K562 (cell line): ENCODE data around the gene SYCP3. TPM values are rescaled to one million over a fixed set of nuclear protein-coding genes. Genes with fewer than 3 reads are reported as not detected.

ENCODE experiments used
- ATAC-seq: fragments of 200-7000 bp; cut with Tn5 transposase; 3 replicates; pipeline ENCODE4 v1.9.1; 2020; ENCODE audit warnings: moderate library complexity
- BruUV-seq: library from RNA; stranded (reverse); fragments of 400-500 nt; replicated peaks from 2 replicates; lab custom pipeline; 2021; lab: Mats Ljungman, UMichigan
- CTCF ChIA-PET: fragments of 300-600 bp; formaldehyde crosslinking; extraction: SDS; loops from one replicate; lab custom pipeline; 2021; ENCODE audit warnings: low intra/inter-chr PET ratio; lab: Yijun Ruan, JAX
- POLR2A ChIA-PET: fragments of 300-600, 350-650 bp; sonication (Branson Sonifier 250); formaldehyde crosslinking; extraction: SDS; loops from one replicate; lab custom pipeline; 2021; ENCODE audit warnings: antibody characterized with exemption, inconsistent platforms; lab: Yijun Ruan, JAX
- DNase-seq, 4 experiments: peaks; one replicate each; pipeline versions ENCODE4 v3.0.0 to v3.0.0-alpha.2; 2011 to 2018; ENCODE audit warnings: low spot score in 3 of 4, mixed read lengths in 3 of 4; ENCODE audit errors: extremely low read depth in 1 of 4
- FAIRE-seq: peaks from 2 replicates; lab custom pipeline; 2011; peaks lifted over from hg19 to GRCh38; lab: Jason Lieb, UNC
- H2AFZ ChIP-seq: 2 replicates; pipeline ENCODE4 v1.6.0; 2011; ENCODE audit warnings: low read depth, low read length, control low read depth, inconsistent platforms
- H3K27ac ChIP-seq: fragments of 200-600 bp; 3 replicates; pipeline ENCODE4 v1.8.0; 2011; ENCODE audit warnings: low read depth, mild to moderate bottlenecking, control low read depth, inconsistent platforms, low read length, moderate library complexity, mixed read lengths; ENCODE audit errors: extremely low read depth
- H3K27me3 ChIP-seq, 2 experiments: fragments of 300-600 bp in 1 of 2; 2 replicates in 1 of 2; 3 replicates in 1 of 2; pipeline versions ENCODE4 v1.6.0 to v1.8.0; 2011; ENCODE audit warnings: inconsistent platforms in 2 of 2, low read length in 2 of 2, mild to moderate bottlenecking in 1 of 2, mixed read lengths in 1 of 2, moderate library complexity in 1 of 2; ENCODE audit not compliant: control insufficient read depth in 2 of 2, insufficient read depth in 2 of 2
- H3K36me3 ChIP-seq: fragments of 300-600 bp; 3 replicates; pipeline ENCODE4 v1.8.0; 2011; ENCODE audit warnings: mild to moderate bottlenecking, low read length, inconsistent platforms; ENCODE audit not compliant: control insufficient read depth, insufficient read depth
- H3K4me1 ChIP-seq, 2 experiments: fragments of 200-600 bp in 1 of 2; replicated peaks in 1 of 2; 2 replicates in 1 of 2; 3 replicates in 1 of 2; pipeline versions ENCODE4 v1.5.1 to v1.8.0; 2011; ENCODE audit warnings: inconsistent platforms in 2 of 2, low read length in 2 of 2, mild to moderate bottlenecking in 1 of 2, mixed read lengths in 1 of 2, moderate library complexity in 1 of 2; ENCODE audit not compliant: control insufficient read depth in 2 of 2, insufficient read depth in 2 of 2
- H3K4me2 ChIP-seq: 2 replicates; pipeline ENCODE4 v1.6.1; 2011; ENCODE audit warnings: low read length, control low read depth, inconsistent platforms, mixed read lengths; ENCODE audit not compliant: insufficient read depth
- H3K4me3 ChIP-seq: fragments of 200-600 bp; sonication (generic), shearing (Covaris generic); 2 replicates; pipeline ENCODE4 v1.5.1; 2016; ENCODE audit warnings: control low read depth, inconsistent platforms
- H3K79me2 ChIP-seq: fragments of 200-600 bp; 3 replicates; pipeline ENCODE4 v1.8.0; 2011; ENCODE audit warnings: low read length, inconsistent platforms; ENCODE audit not compliant: control insufficient read depth, insufficient read depth
- H3K9ac ChIP-seq, 2 experiments: 2 replicates each; pipeline versions ENCODE4 v1.6.0 to v1.6.1; 2011; ENCODE audit warnings: low read depth in 2 of 2, low read length in 2 of 2, control low read depth in 1 of 2, inconsistent platforms in 1 of 2, mild to moderate bottlenecking in 1 of 2, mixed read lengths in 1 of 2; ENCODE audit not compliant: insufficient read depth in 1 of 2
- H3K9me1 ChIP-seq: one replicate; pipeline ENCODE4 v1.6.0; 2011; ENCODE audit warnings: inconsistent platforms, mild to moderate bottlenecking, low read length, moderate library complexity; ENCODE audit not compliant: control insufficient read depth, insufficient read depth
- H3K9me3 ChIP-seq: replicated peaks from 2 replicates; pipeline ENCODE4 v1.5.1; 2011; ENCODE audit warnings: low read depth, low read length, inconsistent platforms; ENCODE audit not compliant: control insufficient read depth, insufficient read depth
- H4K20me1 ChIP-seq: replicated peaks from 2 replicates; pipeline ENCODE4 v1.6.1; 2011; ENCODE audit warnings: low read length, inconsistent platforms, mixed read lengths; ENCODE audit not compliant: control insufficient read depth, insufficient read depth
- HCFC1 ChIP-seq: IDR thresholded peaks from 2 replicates; pipeline ENCODE4 v1.6.1; 2012; ENCODE audit warnings: low read depth, low read length, improper control_type of control experiment
- KHSRP ChIP-seq: fragments of 450-650 bp; IDR thresholded peaks from 2 replicates; pipeline ENCODE4 v1.6.1; 2017
- MAFG ChIP-seq: fragments of 450-650 bp; conservative IDR thresholded peaks from 2 replicates; pipeline ENCODE4 v1.6.1; 2016; ENCODE audit warnings: missing genetic modification characterization, missing compliant biosample characterization
- NFXL1 ChIP-seq: fragments of 450-650 bp; formaldehyde crosslinking; IDR thresholded peaks from 2 replicates; pipeline ENCODE4 v1.4.0; 2021; ENCODE audit warnings: mild to moderate bottlenecking
- STAT6 ChIP-seq: sonication (generic); formaldehyde crosslinking; IDR thresholded peaks from 2 replicates; pipeline ENCODE4 v1.8.1; 2023; ENCODE audit warnings: mild to moderate bottlenecking, missing genetic modification reagents
- USF2 ChIP-seq: sonication (generic); formaldehyde crosslinking; IDR thresholded peaks from 2 replicates; pipeline ENCODE4 v1.5.0; 2020; ENCODE audit warnings: missing genetic modification reagents
- ZBTB12 ChIP-seq: fragments of 250-450 bp; sonication (Bioruptor Pico); IDR thresholded peaks from 2 replicates; pipeline ENCODE4 v1.4.0; 2020
- WGBS: fragments of 100-300 bp; shearing (Covaris generic); methylation state at CpG from one replicate; pipeline ENCODE4 v1.1.6; 2016; ENCODE audit warnings: low coverage, mixed read lengths; ENCODE audit not compliant: insufficient coverage; ENCODE audit errors: missing lambda C conversion rate; 5-methylcytosine and 5-hydroxymethylcytosine counted together
- in situ Hi-C: fragments of 300-500 bp; cut with MboI; formaldehyde crosslinking; loops from 4 replicates; pipeline ENCODE4 v1.15.0; 2018; ENCODE audit warnings: inconsistent platforms, mixed read lengths
- intact Hi-C: fragments of 100-400 bp; cut with micrococcal nuclease; formaldehyde crosslinking; loops from 2 replicates; pipeline ENCODE4 v1.14.2; 2022
- polyA plus RNA-seq, 8 experiments: library from polyadenylated mRNA; depleted of rRNA in 4 of 8; stranded (reverse) in 5 of 8; unstranded in 3 of 8; fragments of >200 nt; fragmentation: Nextera tagmentation in 2 of 8; fragmentation: Illumina TruSeq in 1 of 8; extraction: Ambion mirVana in 2 of 8; extraction: Trizol in 1 of 8; gene quantifications; 2 replicates each; pipeline versions ENCODE4 v1.2.1 to v1.2.3, GENCODE V29; 2011 to 2014; ENCODE audit warnings: inconsistent platforms in 1 of 8, missing spikeins in 1 of 8
- total RNA-seq, 7 experiments: library from RNA; depleted of rRNA in 6 of 7; stranded (reverse); fragments of >200 nt in 6 of 7; fragmentation: Illumina TruSeq in 2 of 7; extraction: Trizol in 2 of 7; gene quantifications; 2 replicates each; pipeline versions ENCODE4 v1.2.1 to v1.2.3, GENCODE V29; 2011 to 2021; ENCODE audit warnings: low replicate concordance in 1 of 7

Gene SYCP3
- total and polyA plus RNA-seq, 9 of the 15 experiments (the other 6 are each of a cell fraction or from before 2014, with no cell fraction given) = 0.11 to 0.25 (median 0.22) TPM; not detected in 4

- ChIA-PET CTCF (no interaction called here), POLR2A (interaction anchor here (1.1 kb wide), 1 partner anchor 26 kb away, joined by 5 read pairs; no protein-coding TSS in a partner anchor)
- in situ Hi-C loops = no loop called here
- H3K4me1 ChIP-seq = no peaks in the 10 kb centered on the region
- TF ChIP-seq NFXL1 (CRISPR knock-in tag) (no peak), USF2 (CRISPR knock-in tag) (no peak), ZBTB12 (CRISPR knock-in tag) (no peak), MAFG (tag) (no peak), KHSRP (no peak), HCFC1 (no peak), STAT6 (CRISPR knock-in tag) (no peak)
- H2AFZ ChIP-seq = no peak overlapping the region
- intact Hi-C loops = no loop called here
- H3K27ac ChIP-seq = no peak overlapping the region; the same call in 2 of the 3 replicates
- H3K79me2 ChIP-seq = no peaks in the 10 kb centered on the region
- H4K20me1 ChIP-seq = no peaks in the 10 kb centered on the region
- no peaks in the 10 kb centered on the region for H3K9me1 ChIP-seq
- ATAC-seq = no peak
- H3K9me3 ChIP-seq = no peaks in the 10 kb centered on the region
- no peak overlapping the region for H3K4me3 ChIP-seq
- WGBS = 74% methylated on average over 1 of the region's 1 CpG
- no TSS peak for BruUV-seq
- no peak overlapping the region for H3K4me2 ChIP-seq
- no peaks in the 10 kb centered on the region for H3K27me3 ChIP-seq
- no peak for DNase-seq
- peaks cover 87% of the 10 kb centered on the region for H3K36me3 ChIP-seq
- no peak overlapping the region for H3K9ac ChIP-seq
- FAIRE-seq = no peak
Observed at GRCh38 chr12:101746196-101746595, 6.9 kb upstream of the SYCP3 start.
